Astrocyte of the spinal cord (primary cell): Measurements from ENCODE around the gene SLC35F1.

ENCODE experiments used
- DNase-seq: peaks from one replicate; pipeline ENCODE4 v3.0.0; 2011; ENCODE audit warnings: low read depth, low spot score
- H3K4me3 ChIP-seq: 2 replicates; pipeline ENCODE4 v1.5.1; 2011; ENCODE audit warnings: low read depth, mild to moderate bottlenecking, low read length, moderate library complexity
- in situ Hi-C: cut with HindIII; loops from 2 replicates; pipeline ENCODE4 v1.10.0; 2017; ENCODE audit warnings: low sequenced_read_pairs
- TF ChIP-seq, protein P1 (sequence below): IDR thresholded peaks from 2 replicates; pipeline ENCODE4 v1.5.1; 2012; ENCODE audit warnings: low read depth, mild to moderate bottlenecking, low read length, inconsistent platforms

SLC35F1 gene

DNA sequence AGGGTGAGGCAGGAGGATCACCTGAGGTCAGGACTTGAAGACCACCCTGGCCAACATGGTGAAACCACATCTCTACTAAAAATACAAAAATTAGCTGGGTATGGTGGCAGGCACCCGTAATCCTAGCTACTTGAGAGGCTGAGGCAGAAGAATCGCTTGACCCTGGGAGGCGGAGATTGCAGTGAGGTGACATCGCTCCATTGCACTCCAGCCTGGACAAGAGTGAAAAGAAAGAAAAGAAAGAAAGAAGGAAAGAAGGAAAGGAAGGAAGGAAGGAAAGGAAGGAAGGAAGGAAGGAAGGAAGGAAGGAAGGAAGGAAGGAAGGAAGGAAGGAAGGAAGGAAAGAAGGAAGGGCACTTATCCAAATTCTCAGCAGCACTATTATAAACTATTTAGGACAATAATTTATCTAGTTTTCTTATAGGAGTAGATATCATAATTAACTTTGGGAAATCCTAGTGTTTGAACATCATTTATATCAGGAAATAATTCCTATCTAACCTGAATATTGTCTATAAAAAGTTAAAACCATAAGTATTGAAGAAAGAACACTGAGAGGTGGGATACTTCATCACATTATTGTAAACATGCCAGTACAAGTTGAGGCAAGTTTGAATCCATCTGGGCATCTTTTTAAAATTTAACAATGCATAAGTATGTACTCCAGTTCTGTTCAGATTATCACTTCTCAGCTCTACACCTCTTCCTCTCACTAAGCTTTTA is 305.5 kb downstream of the SLC35F1 start:
- no peak overlapping the region for H3K4me3 ChIP-seq
- in situ Hi-C loops: no loop called here
- TF ChIP-seq, protein P1, sequence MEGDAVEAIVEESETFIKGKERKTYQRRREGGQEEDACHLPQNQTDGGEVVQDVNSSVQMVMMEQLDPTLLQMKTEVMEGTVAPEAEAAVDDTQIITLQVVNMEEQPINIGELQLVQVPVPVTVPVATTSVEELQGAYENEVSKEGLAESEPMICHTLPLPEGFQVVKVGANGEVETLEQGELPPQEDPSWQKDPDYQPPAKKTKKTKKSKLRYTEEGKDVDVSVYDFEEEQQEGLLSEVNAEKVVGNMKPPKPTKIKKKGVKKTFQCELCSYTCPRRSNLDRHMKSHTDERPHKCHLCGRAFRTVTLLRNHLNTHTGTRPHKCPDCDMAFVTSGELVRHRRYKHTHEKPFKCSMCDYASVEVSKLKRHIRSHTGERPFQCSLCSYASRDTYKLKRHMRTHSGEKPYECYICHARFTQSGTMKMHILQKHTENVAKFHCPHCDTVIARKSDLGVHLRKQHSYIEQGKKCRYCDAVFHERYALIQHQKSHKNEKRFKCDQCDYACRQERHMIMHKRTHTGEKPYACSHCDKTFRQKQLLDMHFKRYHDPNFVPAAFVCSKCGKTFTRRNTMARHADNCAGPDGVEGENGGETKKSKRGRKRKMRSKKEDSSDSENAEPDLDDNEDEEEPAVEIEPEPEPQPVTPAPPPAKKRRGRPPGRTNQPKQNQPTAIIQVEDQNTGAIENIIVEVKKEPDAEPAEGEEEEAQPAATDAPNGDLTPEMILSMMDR: no peak
- DNase-seq: no peak

DNA sequence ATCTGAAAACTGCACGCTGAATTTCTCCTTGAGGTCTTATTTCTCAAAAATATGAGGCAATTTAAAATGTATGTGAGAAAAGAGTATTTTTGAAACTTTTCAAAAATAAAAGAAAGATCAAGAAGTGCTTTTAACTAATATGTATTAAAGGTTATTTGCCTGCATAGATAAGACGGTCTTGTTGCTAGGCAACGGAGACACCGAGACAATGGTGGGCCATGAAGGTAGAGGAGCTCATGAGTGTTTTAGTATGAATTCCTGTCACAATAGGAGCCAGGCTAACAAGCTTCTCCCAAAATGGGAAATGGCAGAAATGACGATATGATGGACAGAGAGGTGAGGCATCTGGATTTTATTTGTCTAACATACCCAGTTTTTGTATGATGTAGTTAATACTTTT is 308.2 kb downstream of the SLC35F1 start:
- no peak for DNase-seq
- in situ Hi-C loops: no loop called here
- H3K4me3 ChIP-seq: no peak overlapping the region
- TF ChIP-seq, protein P1: no peak

DNA sequence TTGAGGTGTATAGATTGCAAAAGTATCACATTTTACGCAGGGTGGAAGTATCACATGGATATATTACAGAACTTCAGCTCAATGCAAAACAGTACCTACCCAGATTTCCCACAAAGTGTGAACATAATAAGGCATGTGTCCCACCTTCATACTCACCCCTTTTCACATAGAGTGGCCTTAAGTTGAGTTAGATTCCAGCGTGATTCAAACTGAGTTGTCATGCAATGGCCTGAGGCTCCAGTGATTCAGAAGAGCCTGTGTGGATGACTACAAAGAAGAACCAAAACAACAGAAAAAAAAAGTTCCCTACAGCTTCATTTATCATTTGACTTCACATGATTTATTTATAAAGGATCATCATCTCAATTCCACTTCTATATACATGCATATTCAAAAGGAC is 309.7 kb downstream of the SLC35F1 start:
- TF ChIP-seq, protein P1: no peak
- DNase-seq: no peak
- no peak overlapping the region for H3K4me3 ChIP-seq
- in situ Hi-C loops: no loop called here

DNA sequence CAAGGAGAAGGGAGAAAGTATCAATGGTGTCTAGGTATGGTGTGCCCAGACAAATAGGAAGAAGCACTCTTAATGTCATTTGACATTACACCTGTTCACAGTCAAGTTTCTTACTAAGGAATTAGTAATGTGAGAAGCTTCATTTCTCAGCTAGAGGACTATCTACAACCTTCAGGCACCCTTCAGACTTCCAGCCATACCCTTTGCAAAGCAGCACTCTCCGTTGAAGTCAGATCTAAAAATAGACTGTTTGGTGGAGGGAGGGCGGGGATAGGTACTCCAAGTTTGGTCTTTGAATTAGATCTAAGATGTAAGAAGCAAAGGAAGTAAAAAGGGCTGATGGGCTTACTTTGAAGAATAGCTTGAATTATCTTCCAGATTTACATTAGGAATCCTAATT is 311.1 kb downstream of the SLC35F1 start:
- in situ Hi-C loops: no loop called here
- TF ChIP-seq, protein P1: no peak

DNA sequence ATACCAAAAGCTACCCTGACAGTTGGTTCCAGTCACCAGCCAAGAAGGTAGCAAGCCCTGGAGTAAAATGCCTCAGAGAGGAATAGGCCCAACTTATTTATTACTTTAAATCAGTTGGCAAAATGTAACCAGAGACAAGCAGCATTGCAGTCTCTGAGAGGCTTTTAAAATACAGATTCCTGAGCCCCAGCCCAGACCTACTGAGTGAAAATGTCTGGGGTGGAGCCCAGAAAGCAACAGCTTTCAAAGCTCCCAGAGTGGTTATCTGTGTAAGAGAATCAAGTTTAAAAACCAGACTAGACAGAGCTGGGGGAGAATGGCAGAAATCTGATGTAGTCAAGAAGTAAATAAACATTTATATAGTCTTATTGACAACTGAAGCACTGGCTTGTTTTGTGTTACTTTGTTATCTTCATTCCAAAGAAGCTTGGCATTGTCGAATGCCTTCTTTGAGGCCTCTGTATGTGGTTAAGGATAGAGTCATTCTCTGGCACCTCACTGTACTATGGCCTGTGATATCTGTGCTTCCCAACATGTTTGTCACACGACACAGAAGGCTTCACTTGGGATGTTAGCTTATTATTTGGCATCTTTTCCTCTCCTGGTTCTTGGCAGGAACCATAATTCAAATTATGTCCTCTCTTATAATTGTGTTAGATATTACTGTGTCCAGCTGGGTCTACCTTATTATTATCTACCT is 313.5 kb downstream of the SLC35F1 start:
- TF ChIP-seq, protein P1: no peak
- DNase-seq: no peak
- in situ Hi-C loops: no loop called here
- no peak overlapping the region for H3K4me3 ChIP-seq

More for the DNA sequence above, 311.1 kb downstream of the SLC35F1 start:
- no peak for DNase-seq
- H3K4me3 ChIP-seq: no peak overlapping the region

DNA sequence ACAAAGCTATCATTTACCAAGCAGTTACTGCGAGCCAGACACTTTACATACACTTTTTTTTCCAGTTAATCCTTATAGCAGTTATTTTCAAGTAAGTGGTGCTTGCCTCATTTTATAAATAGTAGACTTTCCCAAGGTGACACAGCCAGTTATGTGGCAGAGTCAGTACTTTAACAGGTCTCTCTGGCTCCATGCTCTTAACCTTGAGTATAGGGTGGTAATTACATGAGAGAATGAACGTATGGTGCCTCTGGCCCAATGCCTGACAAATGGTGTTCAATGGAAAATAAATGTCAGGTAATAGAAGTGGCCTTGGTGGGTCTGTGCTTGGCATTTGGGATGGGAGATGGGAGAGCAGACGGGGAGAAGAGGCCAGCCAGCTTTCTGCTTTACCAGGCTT is 316.3 kb downstream of the SLC35F1 start:
- in situ Hi-C loops: no loop called here
- no peak overlapping the region for H3K4me3 ChIP-seq
- DNase-seq: no peak
- TF ChIP-seq, protein P1: no peak
